Activated CD4-positive, alpha-beta memory T cell treated with anti-CD3 and anti-CD28 coated beads for 36 hours (primary cell): ENCODE data around the gene PPP6C. TPM values are rescaled to one million over a fixed set of nuclear protein-coding genes. Genes with fewer than 3 reads are reported as not detected.

Experiments
- CTCF ChIA-PET: fragments of 350-600 bp; sonication (Branson Sonifier 250); formaldehyde crosslinking; loops from one replicate; lab custom pipeline; 2021; ENCODE audit warnings: antibody characterized with exemption, inconsistent platforms; lab: Charles Lee
- POLR2A ChIA-PET: fragments of 350-600 bp; sonication (Branson Sonifier 250); formaldehyde crosslinking; loops from one replicate; lab custom pipeline; 2021; ENCODE audit warnings: antibody characterized with exemption; lab: Charles Lee
- DNase-seq: peaks from one replicate; pipeline ENCODE4 v3.0.0-alpha.2; 2020
- H3K27ac Mint-ChIP-seq: one replicate; pipeline ENCODE4 v1.8.0; 2021; ENCODE audit warnings: mixed read lengths
- H3K27me3 Mint-ChIP-seq: one replicate; pipeline ENCODE4 v1.8.0; 2021; ENCODE audit warnings: mixed read lengths
- H3K36me3 Mint-ChIP-seq: one replicate; pipeline ENCODE4 v1.8.0; 2021; ENCODE audit warnings: mixed read lengths
- H3K4me1 Mint-ChIP-seq: one replicate; pipeline ENCODE4 v1.8.0; 2021; ENCODE audit warnings: low read depth, mixed read lengths
- H3K4me3 Mint-ChIP-seq: one replicate; pipeline ENCODE4 v1.8.0; 2021; ENCODE audit warnings: mild to moderate bottlenecking, mixed read lengths
- H3K9me3 Mint-ChIP-seq: one replicate; pipeline ENCODE4 v1.8.0; 2021; ENCODE audit warnings: mixed read lengths
- intact Hi-C: fragments of 100-400 bp; cut with micrococcal nuclease; formaldehyde crosslinking; loops from one replicate; pipeline ENCODE4 v1.15.1; 2023
- total RNA-seq, 2 experiments: library from RNA; stranded (reverse); gene quantifications; one replicate each; pipeline ENCODE4 v1.2.3, GENCODE V29; 2021

Gene PPP6C
- total RNA-seq, 2 experiments from 2014 or later: 46.7 to 47.4 TPM

DNA sequence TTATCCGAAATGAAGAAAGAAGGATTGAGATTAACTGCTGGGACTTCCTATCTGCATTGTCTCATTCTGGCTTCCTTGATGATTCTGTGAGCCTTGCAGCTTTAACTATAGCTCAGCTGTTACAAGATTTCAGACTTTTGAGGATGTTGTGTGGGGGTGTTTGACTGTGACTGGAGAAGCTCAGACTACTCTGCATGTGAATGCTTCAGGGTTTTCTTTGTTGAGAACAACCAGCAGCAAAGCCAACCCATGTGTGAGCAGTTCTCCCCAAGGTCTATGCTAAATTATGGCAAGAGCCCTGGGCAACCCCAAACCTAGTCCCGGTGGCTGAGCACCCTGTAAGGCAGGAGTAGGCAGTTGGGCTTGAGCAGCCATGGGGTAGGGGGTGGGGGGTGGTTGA, 37.9 kb downstream of the PPP6C start:
- no peak for DNase-seq
- ChIA-PET POLR2A (no interaction called here), CTCF (no interaction called here)
- no peak overlapping the region for H3K27ac Mint-ChIP-seq
- no peaks in the 10 kb centered on the region for H3K27me3 Mint-ChIP-seq
- no peaks in the 10 kb centered on the region for H3K9me3 Mint-ChIP-seq
- H3K36me3 Mint-ChIP-seq: peaks cover 18% of the 10 kb centered on the region
- intact Hi-C loops: no loop called here
- no peak overlapping the region for H3K4me3 Mint-ChIP-seq
- H3K4me1 Mint-ChIP-seq: peaks cover 5% of the 10 kb centered on the region

DNA sequence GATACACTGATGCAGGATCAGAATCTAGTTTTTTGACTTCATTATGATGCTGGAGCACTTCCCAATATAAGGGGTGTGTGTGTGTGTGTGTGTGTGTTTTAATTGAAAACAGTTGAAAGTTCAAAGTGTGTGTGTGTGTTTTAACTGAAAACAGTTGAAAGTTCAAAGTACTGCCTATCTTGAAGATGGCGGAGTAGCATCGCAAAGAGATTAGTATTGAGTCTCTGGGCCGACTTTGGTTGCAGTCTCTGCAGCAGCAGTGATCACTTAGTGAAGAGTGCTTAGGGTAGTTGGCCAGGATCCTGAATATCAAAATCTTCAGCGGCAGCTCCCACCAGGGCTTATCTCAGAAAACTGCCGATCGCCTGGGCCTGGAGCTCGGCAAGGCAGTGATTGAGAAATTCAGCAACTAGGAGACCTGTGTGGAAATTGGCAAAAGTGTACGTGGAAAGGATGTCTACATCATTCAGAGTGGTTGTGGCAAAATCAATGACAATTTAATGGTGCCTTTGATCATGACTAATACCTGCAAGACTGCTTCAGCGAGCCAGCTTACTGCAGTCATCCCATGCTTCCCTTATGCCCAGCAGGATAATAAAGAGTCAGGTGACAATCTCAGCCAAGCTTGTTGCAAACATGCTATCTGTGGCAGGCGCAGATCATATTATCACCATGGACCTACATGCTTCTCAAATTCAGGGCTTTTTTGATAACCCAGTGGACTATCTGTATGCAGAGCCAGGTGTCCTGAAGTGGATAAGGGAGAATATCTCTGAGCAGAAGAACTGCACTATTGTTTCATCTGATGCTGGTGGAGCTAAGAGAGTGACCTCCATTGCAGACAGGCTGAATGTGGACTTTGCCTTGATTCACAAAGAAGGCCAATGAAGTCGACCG, 39.0 kb downstream of the PPP6C start:
- Mint-ChIP-seq H3K27me3 (no peaks in the 10 kb centered on the region), H3K9me3 (no peaks in the 10 kb centered on the region), H3K27ac (no peak overlapping the region), H3K4me1 (peaks cover 11% of the 10 kb centered on the region), H3K36me3 (peaks cover 18% of the 10 kb centered on the region), H3K4me3 (no peak overlapping the region)
- POLR2A ChIA-PET: no interaction called here
- CTCF ChIA-PET: no interaction called here
- no peak for DNase-seq
- intact Hi-C loops: no loop called here

DNA sequence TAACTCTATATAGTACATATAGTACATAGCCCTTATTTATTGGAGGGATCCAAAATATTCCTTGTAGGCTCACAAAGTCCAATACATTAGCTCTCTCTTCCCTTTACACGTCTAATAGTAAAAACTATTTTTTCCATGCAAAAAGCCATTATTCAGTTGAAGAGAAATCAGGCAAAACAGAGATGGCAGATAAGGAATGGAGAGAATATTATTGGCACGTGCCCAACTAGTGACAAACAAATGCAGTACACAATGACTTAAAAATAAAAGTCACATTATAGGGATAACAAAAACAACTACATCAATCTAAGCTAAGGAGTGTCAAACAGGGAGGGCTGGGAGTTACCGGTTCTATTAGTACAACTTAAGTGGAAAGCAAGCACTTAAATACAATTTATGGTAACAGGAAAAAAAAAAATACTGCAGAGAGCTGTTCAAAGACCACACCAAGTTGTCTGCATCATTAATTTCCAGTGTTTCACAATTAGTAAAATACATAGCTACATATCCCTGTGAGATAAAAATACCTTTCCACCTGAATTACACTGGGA, 42.1 kb downstream of the PPP6C start:
- CTCF ChIA-PET: interaction anchor here (0.6 to 1.0 kb wide), 2 partner anchors 152 to 213 kb away, joined by 3 read pairs; no protein-coding TSS in a partner anchor
- H3K4me1 Mint-ChIP-seq: peaks cover 19% of the 10 kb centered on the region
- no peak for DNase-seq
- H3K9me3 Mint-ChIP-seq: no peaks in the 10 kb centered on the region
- POLR2A ChIA-PET: no interaction called here
- H3K4me3 Mint-ChIP-seq: no peak overlapping the region
- H3K36me3 Mint-ChIP-seq: peaks cover 9% of the 10 kb centered on the region
- H3K27me3 Mint-ChIP-seq: no peaks in the 10 kb centered on the region
- intact Hi-C loops: no loop called here
- no peak overlapping the region for H3K27ac Mint-ChIP-seq

DNA sequence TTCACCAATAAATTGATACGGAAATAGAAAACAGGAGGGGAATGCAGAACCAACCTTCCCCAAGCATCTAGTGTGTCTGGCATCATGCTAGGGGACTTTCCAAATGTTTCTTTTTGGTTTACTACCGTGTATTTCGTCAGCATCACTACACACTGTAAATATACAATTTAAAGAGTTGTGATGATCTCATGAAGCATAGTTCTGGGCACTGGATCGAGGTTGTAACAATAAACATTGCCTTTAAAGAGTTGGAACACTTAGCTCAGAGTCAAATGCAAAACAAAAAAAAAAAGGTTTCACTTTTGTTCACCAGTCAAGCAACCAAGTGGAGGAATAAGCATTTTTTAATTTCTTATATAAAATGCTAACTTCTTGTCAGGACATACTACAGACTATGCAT, 43.4 kb downstream of the PPP6C start:
- H3K4me3 Mint-ChIP-seq: no peak overlapping the region
- POLR2A ChIA-PET: no interaction called here
- no peaks in the 10 kb centered on the region for H3K27me3 Mint-ChIP-seq
- CTCF ChIA-PET: no interaction called here
- no peak for DNase-seq
- H3K27ac Mint-ChIP-seq: peak overlapping the region; percentile 44
- peaks cover 31% of the 10 kb centered on the region for H3K4me1 Mint-ChIP-seq
- no peaks in the 10 kb centered on the region for H3K9me3 Mint-ChIP-seq
- intact Hi-C loops: no loop called here
- peaks cover 6% of the 10 kb centered on the region for H3K36me3 Mint-ChIP-seq

DNA sequence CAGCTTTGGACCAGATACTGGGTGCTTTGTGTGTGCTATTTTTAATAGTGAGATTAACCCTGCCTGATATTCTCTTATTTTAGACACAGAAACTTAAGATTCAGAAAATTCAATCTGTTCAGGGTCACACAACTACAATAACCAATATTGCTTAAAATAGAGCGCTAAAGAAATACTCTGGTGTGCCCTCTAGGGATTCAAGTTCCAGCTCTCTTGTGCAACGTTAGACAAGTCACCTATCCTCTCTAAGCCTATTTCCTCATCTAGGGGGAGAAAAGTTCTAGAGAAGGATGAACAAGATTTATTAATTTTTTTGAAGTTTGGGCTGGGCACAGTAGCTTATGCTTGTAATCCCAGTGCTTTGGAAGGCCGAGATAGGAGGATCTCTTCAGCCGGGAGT, 44.2 kb downstream of the PPP6C start:
- POLR2A ChIA-PET: no interaction called here

DNA sequence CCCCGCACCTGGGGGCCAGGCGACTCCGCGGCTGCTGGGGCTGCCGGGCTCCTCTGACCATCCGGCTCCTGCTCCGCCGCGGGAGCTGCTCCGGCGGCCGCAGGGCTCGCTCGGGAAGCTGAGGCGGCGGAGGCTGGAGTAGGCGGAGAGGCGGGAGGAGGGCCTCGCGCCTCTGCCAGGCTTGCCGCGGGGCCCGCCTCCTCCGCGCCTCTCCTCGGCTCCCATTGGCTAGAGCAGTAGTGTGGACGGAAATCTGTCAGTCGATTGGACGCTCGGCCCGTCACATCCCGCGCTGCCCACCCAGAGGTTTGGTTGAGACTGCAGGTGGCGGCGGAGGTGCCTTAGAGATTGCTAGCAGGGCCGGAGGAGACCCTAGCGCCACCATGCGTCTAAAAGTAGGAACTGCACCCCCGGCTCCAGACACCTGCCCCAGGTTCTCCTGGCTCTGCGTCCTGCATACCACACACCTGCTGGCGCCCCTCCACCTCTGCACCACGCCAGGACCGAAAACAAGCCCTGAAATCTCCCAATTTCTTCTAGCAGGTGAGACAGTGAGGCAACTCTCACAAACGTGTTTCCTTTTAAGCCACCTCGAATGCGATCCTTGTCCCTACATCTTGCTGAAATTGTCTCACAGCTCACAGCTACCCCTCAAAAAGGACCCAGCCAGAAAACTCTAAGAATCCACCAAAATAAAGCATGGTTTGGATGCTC, 46.1 kb downstream of the PPP6C start, which contains the start of gene SCAI:
SCAI (minus strand) TSS at position 152 of the 714 bp plus-strand sequence; CDS start at position 61, 91 bp downstream.
- peaks cover 6% of the 10 kb centered on the region for H3K36me3 Mint-ChIP-seq
- CTCF ChIA-PET: interaction anchor here (0.6 to 4.5 kb wide), 14 partner anchors 13 to 369 kb away, joined by 3 to 20 read pairs (median 3); partner anchors contain the start of gene WDR38
- no peaks in the 10 kb centered on the region for H3K27me3 Mint-ChIP-seq

More for the DNA sequence above, 44.2 kb downstream of the PPP6C start:
- no peak for DNase-seq
- intact Hi-C loops: no loop called here
- Mint-ChIP-seq H3K27me3 (no peaks in the 10 kb centered on the region), H3K4me1 (peaks cover 31% of the 10 kb centered on the region), H3K27ac (no peak overlapping the region), H3K36me3 (peaks cover 2% of the 10 kb centered on the region), H3K4me3 (no peak overlapping the region), H3K9me3 (no peaks in the 10 kb centered on the region)
- CTCF ChIA-PET: no interaction called here

GRCh38 chr9:125142560-125143376, 46.8 kb downstream of the PPP6C start:
- peak; percentile 19 for DNase-seq
- no peaks in the 10 kb centered on the region for H3K27me3 Mint-ChIP-seq
- no peaks in the 10 kb centered on the region for H3K9me3 Mint-ChIP-seq
- peaks cover 6% of the 10 kb centered on the region for H3K36me3 Mint-ChIP-seq
- ChIA-PET CTCF (interaction anchor here (0.6 to 4.5 kb wide), 13 partner anchors 12 to 368 kb away, joined by 3 to 20 read pairs (median 3); partner anchors contain the start of genes ARPC5L, RPL35 and WDR38), POLR2A (interaction anchor here (1.6 kb wide), 1 partner anchor 272 kb away, joined by 3 read pairs; no protein-coding TSS in a partner anchor)
- peak overlapping the region; percentile 82 for H3K4me3 Mint-ChIP-seq
- H3K27ac Mint-ChIP-seq: peak overlapping the region; percentile 24
- intact Hi-C loops: loop anchor here (1.0 to 5.0 kb wide), 5 partner anchors 8 to 368 kb away; partner anchors contain the start of genes GOLGA1, HSPA5 and PPP6C
- H3K4me1 Mint-ChIP-seq: peaks cover 31% of the 10 kb centered on the region

More for the DNA sequence above, 46.1 kb downstream of the PPP6C start, which contains the start of gene SCAI:
- POLR2A ChIA-PET: interaction anchor here (1.1 to 1.6 kb wide), 2 partner anchors 273 to 281 kb away, joined by 3 read pairs; partner anchors contain the start of genes ARPC5L and RPL35
- DNase-seq: peak; percentile 99
- peak within 1 kb of the TSS; percentile 24 for H3K27ac Mint-ChIP-seq
- H3K4me1 Mint-ChIP-seq: peaks cover 31% of the 10 kb centered on the region
- peak within 1 kb of the TSS; percentile 82 for H3K4me3 Mint-ChIP-seq
- no peaks in the 10 kb centered on the region for H3K9me3 Mint-ChIP-seq
- intact Hi-C loops: loop anchor here (1.0 to 5.0 kb wide), 5 partner anchors 9 to 369 kb away; partner anchors contain the start of genes GOLGA1, HSPA5 and PPP6C

DNA sequence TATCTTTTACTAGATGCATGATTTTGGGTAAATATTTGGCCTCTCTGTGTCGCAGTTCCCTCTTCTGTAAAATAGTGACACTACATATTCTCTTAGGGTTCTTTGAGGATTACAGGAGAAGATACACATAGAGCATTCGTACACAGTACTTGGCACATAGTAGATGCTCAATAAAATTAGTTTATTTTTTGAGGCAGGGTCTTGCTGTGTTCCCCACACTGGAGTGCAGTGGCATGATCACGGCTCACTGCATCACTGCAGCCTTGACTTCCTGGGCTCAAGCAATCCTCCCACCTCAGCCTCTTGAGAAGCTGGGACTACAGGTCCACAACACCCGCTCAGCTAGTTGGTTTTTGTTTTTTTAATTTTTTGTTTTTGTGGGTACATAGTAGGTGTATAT, 47.9 kb downstream of the PPP6C start:
- DNase-seq: no peak
- no peaks in the 10 kb centered on the region for H3K27me3 Mint-ChIP-seq
- no peaks in the 10 kb centered on the region for H3K9me3 Mint-ChIP-seq
- peaks cover 29% of the 10 kb centered on the region for H3K4me1 Mint-ChIP-seq
- ChIA-PET POLR2A (no interaction called here), CTCF (interaction anchor here (1.0 to 4.5 kb wide), 3 partner anchors 20 to 289 kb away, joined by 4 to 16 read pairs (median 8); partner anchors contain the start of genes ARPC5L, RPL35 and WDR38)
- H3K27ac Mint-ChIP-seq: no peak overlapping the region
- H3K36me3 Mint-ChIP-seq: peaks cover 6% of the 10 kb centered on the region
- intact Hi-C loops: loop anchor here (5.0 kb wide), 1 partner anchor 46 kb away; the partner anchor contains the start of gene PPP6C
- peak overlapping the region; percentile 82 for H3K4me3 Mint-ChIP-seq

- intact Hi-C loops: loop anchor here (5.0 kb wide), 1 partner anchor 46 kb away; the partner anchor contains the start of gene PPP6C
- CTCF ChIA-PET: interaction anchor here (0.6 to 4.5 kb wide), 2 partner anchors 288 to 390 kb away, joined by 3 to 16 read pairs; partner anchors contain the start of gene WDR38
- no peak for DNase-seq
- Mint-ChIP-seq H3K27me3 (no peaks in the 10 kb centered on the region), H3K27ac (no peak overlapping the region), H3K36me3 (peaks cover 6% of the 10 kb centered on the region), H3K9me3 (no peaks in the 10 kb centered on the region), H3K4me1 (peaks cover 26% of the 10 kb centered on the region), H3K4me3 (no peak overlapping the region)
- POLR2A ChIA-PET: no interaction called here
Measured at GRCh38 chr9:125141251-125141650, 48.4 kb downstream of the PPP6C start.

GRCh38 chr9:125140576-125140975, 49.0 kb downstream of the PPP6C start:
- H3K4me3 Mint-ChIP-seq: no peak overlapping the region
- H3K4me1 Mint-ChIP-seq: peaks cover 23% of the 10 kb centered on the region
- no peak overlapping the region for H3K27ac Mint-ChIP-seq
- no peak for DNase-seq
- POLR2A ChIA-PET: interaction anchor here (0.6 kb wide), 1 partner anchor 179 kb away, joined by 4 read pairs; no protein-coding TSS in a partner anchor
- intact Hi-C loops: loop anchor here (5.0 kb wide), 1 partner anchor 47 kb away; the partner anchor contains the start of gene PPP6C
- no peaks in the 10 kb centered on the region for H3K9me3 Mint-ChIP-seq
- CTCF ChIA-PET: interaction anchor here (1.2 to 4.5 kb wide), 2 partner anchors 51 to 288 kb away, joined by 3 to 16 read pairs; partner anchors contain the start of gene WDR38
- H3K27me3 Mint-ChIP-seq: no peaks in the 10 kb centered on the region
- peaks cover 6% of the 10 kb centered on the region for H3K36me3 Mint-ChIP-seq
